Gastroesophageal sphincter (tissue), 4 donors: ENCODE measurements around the gene EML5. TPM values are rescaled to one million over a fixed set of nuclear protein-coding genes. Genes with fewer than 3 reads are reported as not detected.

Experiments used
- ATAC-seq: fragments of 150-250 bp; one replicate; pipeline ENCODE4 v1.9.1; 2016; ENCODE audit warnings: mild to moderate bottlenecking, moderate library complexity
- H3K27ac ChIP-seq, 4 donors: fragments of 200-600 bp; sonication (generic) in 3 of 4; 1 replicate in 3 of 4; 2 replicates in 1 of 4; pipeline ENCODE4 v1.5.1; 2016 to 2019
- H3K27me3 ChIP-seq: fragments of 200-600 bp; sonication (generic); one replicate; pipeline ENCODE4 v1.5.1; 2019
- H3K36me3 ChIP-seq, 2 donors: fragments of 200-600 bp; sonication (generic); one replicate each; pipeline ENCODE4 v1.5.1; 2019; ENCODE audit warnings: control low read depth in 1 of 2
- H3K4me1 ChIP-seq, 3 donors: fragments of 200-600 bp; sonication (generic); 1 replicate in 2 of 3; 2 replicates in 1 of 3; pipeline ENCODE4 v1.5.1; 2016 to 2019; ENCODE audit warnings: control low read depth in 2 of 3
- H3K4me3 ChIP-seq, 2 donors: fragments of 200-600 bp; sonication (generic); one replicate each; pipeline ENCODE4 v1.5.1; 2019; ENCODE audit warnings: mild to moderate bottlenecking in 1 of 2, moderate library complexity in 1 of 2
- H3K9me3 ChIP-seq, 3 donors: fragments of 200-600 bp; sonication (generic); one replicate each; pipeline ENCODE4 v1.5.1; 2017 to 2019; ENCODE audit warnings: control low read depth in 2 of 3
- EP300 ChIP-seq: sonication (generic); formaldehyde crosslinking; IDR thresholded peaks from one replicate; pipeline ENCODE4 v1.6.1; 2017; ENCODE audit warnings: antibody characterized with exemption, mild to moderate bottlenecking
- POLR2A ChIP-seq, 2 donors: fragments of 450-650 bp; IDR thresholded peaks; one replicate each; pipeline ENCODE4 v1.6.1; 2017; ENCODE audit warnings: antibody characterized with exemption in 2 of 2, mild to moderate bottlenecking in 2 of 2, moderate library complexity in 1 of 2
- POLR2AphosphoS5 ChIP-seq: sonication (generic); formaldehyde crosslinking; IDR thresholded peaks from one replicate; pipeline ENCODE4 v1.6.1; 2017; ENCODE audit warnings: antibody characterized with exemption
- WGBS, 2 donors: methylation state at CpG; one replicate each; pipeline ENCODE4 v1.1.5; 2018; ENCODE audit warnings: low coverage in 1 of 2; 5-methylcytosine and 5-hydroxymethylcytosine counted together
- total RNA-seq, 4 donors: library from RNA; depleted of rRNA; stranded (reverse); fragments of >200 nt; gene quantifications; one replicate each; pipeline ENCODE4 v1.1.0, GENCODE V29; 2016
- TF ChIP-seq, protein P1 (sequence below), 4 experiments: fragments of 200-600 bp in 2 of 4; fragments of 450-650 bp in 2 of 4; sonication (generic) in 1 of 4; IDR thresholded peaks; one replicate each; pipeline ENCODE4 v1.5.1; 2017 to 2019; ENCODE audit warnings: antibody characterized with exemption in 4 of 4, mild to moderate bottlenecking in 2 of 4, moderate library complexity in 2 of 4

EML5 gene
- total RNA-seq, 4 donors from 2014 or later: 3.9 to 6.7 (median 4.5) TPM

DNA sequence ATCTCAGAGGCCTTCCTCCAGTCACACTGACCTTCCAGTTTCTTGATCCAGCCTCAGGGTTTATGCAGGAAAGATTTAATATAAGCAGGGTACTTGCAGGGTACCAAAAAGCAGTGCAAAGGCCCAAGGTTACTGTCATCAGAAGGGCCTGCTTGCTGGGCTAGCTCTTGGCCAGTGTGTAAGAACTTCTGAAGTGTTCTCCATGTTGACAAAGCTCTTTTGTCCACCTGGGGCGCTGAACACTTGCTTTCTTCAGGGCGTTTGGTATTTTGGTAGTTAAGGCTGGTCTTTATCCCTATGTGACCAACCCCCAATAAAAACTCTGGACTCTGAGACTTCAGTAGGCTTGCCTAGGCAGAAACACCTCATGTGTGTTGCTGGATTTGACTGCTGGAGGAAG, 160.2 kb downstream of the EML5 start:
- no peak for ATAC-seq
- 50% methylated on average over 1 of the region's 2 CpGs; no CpG with 5 or more reads in 1 of the 2 donors for WGBS, 2 donors
- no peaks in the 10 kb centered on the region for H3K27me3 ChIP-seq
- TF ChIP-seq POLR2A (IDR thresholded peaks at IDR 0.05): no peak
- no peak for TF ChIP-seq EP300
- TF ChIP-seq POLR2AphosphoS5: no peak
- TF ChIP-seq, protein P1, sequence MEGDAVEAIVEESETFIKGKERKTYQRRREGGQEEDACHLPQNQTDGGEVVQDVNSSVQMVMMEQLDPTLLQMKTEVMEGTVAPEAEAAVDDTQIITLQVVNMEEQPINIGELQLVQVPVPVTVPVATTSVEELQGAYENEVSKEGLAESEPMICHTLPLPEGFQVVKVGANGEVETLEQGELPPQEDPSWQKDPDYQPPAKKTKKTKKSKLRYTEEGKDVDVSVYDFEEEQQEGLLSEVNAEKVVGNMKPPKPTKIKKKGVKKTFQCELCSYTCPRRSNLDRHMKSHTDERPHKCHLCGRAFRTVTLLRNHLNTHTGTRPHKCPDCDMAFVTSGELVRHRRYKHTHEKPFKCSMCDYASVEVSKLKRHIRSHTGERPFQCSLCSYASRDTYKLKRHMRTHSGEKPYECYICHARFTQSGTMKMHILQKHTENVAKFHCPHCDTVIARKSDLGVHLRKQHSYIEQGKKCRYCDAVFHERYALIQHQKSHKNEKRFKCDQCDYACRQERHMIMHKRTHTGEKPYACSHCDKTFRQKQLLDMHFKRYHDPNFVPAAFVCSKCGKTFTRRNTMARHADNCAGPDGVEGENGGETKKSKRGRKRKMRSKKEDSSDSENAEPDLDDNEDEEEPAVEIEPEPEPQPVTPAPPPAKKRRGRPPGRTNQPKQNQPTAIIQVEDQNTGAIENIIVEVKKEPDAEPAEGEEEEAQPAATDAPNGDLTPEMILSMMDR (IDR thresholded peaks at IDR 0.05): no peak
- H3K4me3 ChIP-seq: no peak overlapping the region
- no peak overlapping the region for H3K27ac ChIP-seq
- H3K36me3 ChIP-seq: no peaks in the 10 kb centered on the region
- H3K9me3 ChIP-seq: no peaks in the 10 kb centered on the region
- no peaks in the 10 kb centered on the region for H3K4me1 ChIP-seq

DNA sequence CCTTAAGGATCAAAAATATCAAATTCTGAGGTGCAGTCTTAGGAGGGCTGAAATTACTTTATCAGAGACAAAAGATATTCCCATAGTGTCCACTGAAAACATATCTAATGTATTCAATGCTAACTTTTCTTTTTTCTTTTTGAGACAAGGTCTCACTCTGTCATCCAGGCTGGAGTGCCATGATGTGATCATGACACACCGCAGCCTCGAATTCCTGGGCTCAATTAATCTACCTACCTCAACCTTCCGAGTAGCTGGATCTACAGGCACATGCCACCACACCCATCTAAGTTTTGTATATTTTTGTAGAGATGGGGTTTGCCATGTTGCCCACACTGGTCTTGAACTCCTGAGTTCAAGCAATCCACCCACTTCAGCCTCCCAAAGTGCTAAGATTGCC, 161.7 kb downstream of the EML5 start:
- no peak for ATAC-seq
- Histone ChIP-seq H3K27me3 (no peaks in the 10 kb centered on the region), H3K4me3 (no peak overlapping the region), H3K27ac (no peak overlapping the region), H3K9me3 (no peaks in the 10 kb centered on the region), H3K4me1 (no peaks in the 10 kb centered on the region), H3K36me3 (peaks cover 0 to 8% of the 10 kb centered on the region in 2 donors)
- 91 to 100% methylated on average over 1 to 3 of the region's 3 CpGs for WGBS, 2 donors
- TF ChIP-seq, protein P1 (IDR thresholded peaks at IDR 0.05): no peak
- no peak for TF ChIP-seq POLR2AphosphoS5

DNA sequence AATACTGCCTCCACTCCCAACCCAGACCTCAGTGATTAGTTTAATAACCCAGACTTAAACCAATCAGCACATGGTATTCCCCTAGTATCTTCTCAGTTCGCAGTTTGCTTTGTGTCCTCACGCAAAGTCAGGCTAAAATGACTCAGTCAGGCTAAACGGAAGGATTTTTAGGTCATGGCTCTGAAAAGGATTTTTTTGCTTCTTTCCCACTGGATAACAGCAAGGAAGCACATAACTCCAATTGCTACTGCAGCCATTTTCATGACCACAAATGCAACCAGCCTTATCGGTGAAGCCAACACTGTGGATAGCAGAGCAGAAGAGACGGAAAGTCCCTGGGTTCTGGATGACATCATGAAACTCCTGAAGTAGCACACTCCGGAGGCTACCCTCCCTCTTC, 162.2 kb downstream of the EML5 start:
- Histone ChIP-seq H3K27me3 (no peaks in the 10 kb centered on the region), H3K4me3 (no peak overlapping the region), H3K36me3 (peaks cover 0 to 11% of the 10 kb centered on the region in 2 donors), H3K4me1 (no peaks in the 10 kb centered on the region), H3K27ac (no peak overlapping the region), H3K9me3 (no peaks in the 10 kb centered on the region)
- 55 to 63% methylated on average over 5 to 6 of the region's 6 CpGs for WGBS, 2 donors
- TF ChIP-seq EP300 (no peak), POLR2AphosphoS5 (no peak), POLR2A (IDR thresholded peaks at IDR 0.05) (no peak)
- TF ChIP-seq, protein P1 (IDR thresholded peaks at IDR 0.05): no peak
- no peak for ATAC-seq

DNA sequence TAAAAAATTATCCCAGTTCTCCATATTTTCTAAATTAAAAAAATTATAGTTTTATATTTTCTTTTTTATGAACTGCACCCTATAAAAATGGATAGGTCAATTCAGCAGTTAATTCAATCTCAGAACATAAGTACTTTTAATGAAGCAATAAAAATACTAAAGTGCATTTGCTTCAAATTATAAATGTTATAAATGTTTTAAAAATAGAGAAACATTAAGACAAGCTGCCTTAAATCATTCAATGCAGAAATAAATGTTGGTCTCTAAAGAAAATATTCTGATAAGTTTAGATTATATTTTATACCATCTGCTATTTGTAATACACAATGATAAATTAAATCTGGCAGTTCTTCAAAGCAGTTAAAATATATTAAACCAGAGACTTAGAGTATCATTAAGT, 164.3 kb downstream of the EML5 start:
- no peak for TF ChIP-seq EP300
- TF ChIP-seq POLR2AphosphoS5: no peak
- TF ChIP-seq, protein P1 (IDR thresholded peaks at IDR 0.05): no peak
- TF ChIP-seq POLR2A (IDR thresholded peaks at IDR 0.05): no peak
- Histone ChIP-seq H3K27ac (no peak overlapping the region), H3K4me1 (no peaks in the 10 kb centered on the region), H3K9me3 (no peaks in the 10 kb centered on the region), H3K4me3 (no peak overlapping the region), H3K27me3 (no peaks in the 10 kb centered on the region), H3K36me3 (peaks cover 0 to 21% of the 10 kb centered on the region in 2 donors)
- no peak for ATAC-seq

DNA sequence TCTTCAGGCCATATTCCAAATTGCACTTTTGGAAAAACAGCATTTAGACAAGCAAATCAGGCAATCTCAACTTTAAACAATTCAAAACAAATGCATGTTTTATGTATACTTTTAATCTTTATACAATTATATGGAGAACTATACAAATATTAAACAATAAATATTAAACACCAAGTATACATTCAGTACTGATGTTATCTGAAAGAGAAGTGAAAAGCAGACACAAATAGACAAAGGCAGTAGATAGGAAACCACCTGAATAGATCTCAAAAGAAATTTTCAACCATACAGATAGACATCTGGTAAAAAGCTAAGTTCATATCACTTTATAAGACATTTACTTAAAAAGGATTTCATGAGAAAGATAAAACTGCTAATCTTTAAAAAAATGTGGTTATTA, 164.7 kb downstream of the EML5 start:
- no peak overlapping the region for H3K27ac ChIP-seq
- H3K9me3 ChIP-seq: no peaks in the 10 kb centered on the region
- no peak for ATAC-seq
- H3K27me3 ChIP-seq: no peaks in the 10 kb centered on the region
- TF ChIP-seq, protein P1 (IDR thresholded peaks at IDR 0.05): no peak
- TF ChIP-seq POLR2A (IDR thresholded peaks at IDR 0.05): no peak
- TF ChIP-seq EP300: no peak
- peaks cover 0 to 21% of the 10 kb centered on the region in 2 donors for H3K36me3 ChIP-seq
- no peak overlapping the region for H3K4me3 ChIP-seq
- H3K4me1 ChIP-seq: no peaks in the 10 kb centered on the region
